HepG2 (cell line): ENCODE data around the gene TBC1D10A. TPM values are rescaled to one million over a fixed set of nuclear protein-coding genes. Genes with fewer than 3 reads are reported as not detected.

ENCODE experiments used
- ATAC-seq: fragments of 200-7000 bp; cut with Tn5 transposase; 3 replicates; pipeline ENCODE4 v1.9.1; 2020; ENCODE audit warnings: mild to moderate bottlenecking, moderate library complexity
- BruUV-seq: library from RNA; stranded (reverse); fragments of 400-500 nt; replicated peaks from 2 replicates; lab custom pipeline; 2021; lab: Mats Ljungman, UMichigan
- CTCF ChIA-PET: fragments of 300-600 bp; formaldehyde crosslinking; extraction: SDS; loops from one replicate; lab custom pipeline; 2021; ENCODE audit warnings: low total read pairs, inconsistent platforms, low intra/inter-chr PET ratio; lab: Yijun Ruan, JAX
- POLR2A ChIA-PET: fragments of 350-600 bp; sonication (Branson Sonifier 250); formaldehyde crosslinking; loops from one replicate; lab custom pipeline; 2020; ENCODE audit warnings: antibody characterized with exemption, inconsistent platforms; lab: Yijun Ruan, JAX
- DNase-seq: peaks from one replicate; pipeline ENCODE4 v3.0.0-alpha.2; 2015; ENCODE audit warnings: low spot score
- FAIRE-seq: peaks from 3 replicates; lab custom pipeline; 2011; peaks lifted over from hg19 to GRCh38; lab: Jason Lieb, UNC
- H2AFZ ChIP-seq: one replicate; pipeline ENCODE4 v1.6.1; 2011; ENCODE audit warnings: low read length, inconsistent platforms
- H3K27ac ChIP-seq: fragments of 300-600 bp; 3 replicates; pipeline ENCODE4 v1.8.0; 2011; ENCODE audit warnings: mixed run types, mild to moderate bottlenecking, mixed read lengths, low read length, inconsistent platforms; ENCODE audit not compliant: insufficient read depth; ENCODE audit errors: extremely low read length
- H3K27me3 ChIP-seq, 2 experiments: fragments of 200-600 bp in 1 of 2; 2 replicates in 1 of 2; 3 replicates in 1 of 2; pipeline versions ENCODE4 v1.6.0 to v1.8.0; 2011; ENCODE audit warnings: low read length in 2 of 2, mild to moderate bottlenecking in 2 of 2, moderate library complexity in 2 of 2, inconsistent platforms in 1 of 2; ENCODE audit not compliant: insufficient read depth in 2 of 2, control insufficient read depth in 1 of 2
- H3K36me3 ChIP-seq, 2 experiments: fragments of 200-600 bp in 1 of 2; replicated peaks in 1 of 2; 2 replicates in 1 of 2; 3 replicates in 1 of 2; pipeline versions ENCODE4 v1.5.1 to v1.8.0; 2011; ENCODE audit warnings: low read length in 2 of 2, inconsistent platforms in 1 of 2; ENCODE audit not compliant: insufficient read depth in 2 of 2, control insufficient read depth in 1 of 2
- H3K4me1 ChIP-seq: 2 replicates; pipeline ENCODE4 v1.5.1; 2012; ENCODE audit warnings: low read length, inconsistent platforms; ENCODE audit not compliant: insufficient read depth
- H3K4me2 ChIP-seq: 2 replicates; pipeline ENCODE4 v1.6.0; 2011; ENCODE audit warnings: low read depth, low read length, inconsistent platforms
- H3K4me3 ChIP-seq, 3 experiments: fragments of 200-600 bp in 1 of 3; sonication (generic), shearing (Covaris generic) in 1 of 3; replicated peaks in 1 of 3; 2 replicates each; pipeline ENCODE4 v1.5.1; 2011 to 2016; ENCODE audit warnings: low read length in 3 of 3, inconsistent platforms in 2 of 3, low read depth in 2 of 3, mild to moderate bottlenecking in 2 of 3, control low read depth in 1 of 3, mixed read lengths in 1 of 3; ENCODE audit not compliant: insufficient read depth in 1 of 3
- H3K79me2 ChIP-seq: one replicate; pipeline ENCODE4 v1.6.1; 2011; ENCODE audit warnings: low read length, inconsistent platforms; ENCODE audit not compliant: insufficient read depth
- H3K9ac ChIP-seq: 2 replicates; pipeline ENCODE4 v1.6.0; 2011; ENCODE audit warnings: mild to moderate bottlenecking, low read depth, low read length, inconsistent platforms; ENCODE audit not compliant: insufficient read depth
- H3K9me3 ChIP-seq: 2 replicates; pipeline ENCODE4 v1.5.1; 2012; ENCODE audit warnings: mild to moderate bottlenecking, low read length
- H4K20me1 ChIP-seq: 2 replicates; pipeline ENCODE4 v1.6.0; 2011; ENCODE audit warnings: inconsistent platforms, mild to moderate bottlenecking, low read length, moderate library complexity; ENCODE audit not compliant: insufficient read depth
- ATF7 ChIP-seq, 2 experiments: fragments of 450-650 bp in 1 of 2; sonication (generic) in 1 of 2; formaldehyde crosslinking in 1 of 2; IDR thresholded peaks; 2 replicates each; pipeline versions ENCODE4 v1.4.0 to v1.6.1; 2016 to 2020; ENCODE audit warnings: antibody characterized with exemption in 1 of 2, mild to moderate bottlenecking in 1 of 2, missing genetic modification reagents in 1 of 2
- CEBPB ChIP-seq: IDR thresholded peaks from 2 replicates; pipeline ENCODE4 v1.6.1; 2011; ENCODE audit warnings: low read depth, low read length, improper control_type of control experiment, borderline replicate concordance
- CEBPG ChIP-seq: IDR thresholded peaks from 2 replicates; pipeline ENCODE4 v1.6.1; 2016
- CREB1 ChIP-seq, 2 experiments: fragments of 450-650 bp in 1 of 2; IDR thresholded peaks; 2 replicates each; pipeline ENCODE4 v1.6.1; 2016 to 2017; ENCODE audit warnings: control low read depth in 1 of 2, mild to moderate bottlenecking in 1 of 2, missing compliant biosample characterization in 1 of 2, missing genetic modification characterization in 1 of 2
- ETV5 ChIP-seq: IDR thresholded peaks from 2 replicates; pipeline ENCODE4 v1.6.1; 2018; ENCODE audit warnings: missing biosample characterization, missing genetic modification reagents, inconsistent platforms, borderline replicate concordance
- FOSL2 ChIP-seq: sonication (generic); formaldehyde crosslinking; IDR thresholded peaks from 2 replicates; pipeline ENCODE4 v1.4.0; 2020; ENCODE audit warnings: missing genetic modification reagents
- GABPB1 ChIP-seq: IDR thresholded peaks from 2 replicates; pipeline ENCODE4 v1.6.1; 2016; ENCODE audit warnings: mild to moderate bottlenecking, missing genetic modification reagents, moderate library complexity, missing compliant biosample characterization
- HIC2 ChIP-seq: sonication (generic); formaldehyde crosslinking; IDR thresholded peaks from 2 replicates; pipeline ENCODE4 v1.9.0; 2022; ENCODE audit warnings: low read depth, missing genetic modification reagents
- MAZ ChIP-seq, 2 experiments: sonication (generic) in 1 of 2; formaldehyde crosslinking in 1 of 2; IDR thresholded peaks; 2 replicates each; pipeline versions ENCODE4 v1.5.0 to v1.6.1; 2012 to 2020; ENCODE audit warnings: low read depth in 2 of 2, mild to moderate bottlenecking in 2 of 2, borderline replicate concordance in 1 of 2, improper control_type of control experiment in 1 of 2, low read length in 1 of 2, missing genetic modification reagents in 1 of 2, moderate library complexity in 1 of 2
- MIER3 ChIP-seq: IDR thresholded peaks from 2 replicates; pipeline ENCODE4 v1.6.1; 2016; ENCODE audit warnings: missing compliant biosample characterization, borderline replicate concordance
- NFKBIZ ChIP-seq: IDR thresholded peaks from 2 replicates; pipeline ENCODE4 v1.6.1; 2018; ENCODE audit warnings: missing genetic modification reagents, missing compliant biosample characterization
- PATZ1 ChIP-seq: sonication (generic); formaldehyde crosslinking; IDR thresholded peaks from 2 replicates; pipeline ENCODE4 v1.4.0; 2020; ENCODE audit warnings: missing genetic modification reagents
- PHB2 ChIP-seq: fragments of 450-650 bp; IDR thresholded peaks from 2 replicates; pipeline ENCODE4 v1.6.1; 2018; ENCODE audit not compliant: partially characterized antibody
- SMARCE1 ChIP-seq: fragments of 450-650 bp; IDR thresholded peaks from 2 replicates; pipeline ENCODE4 v1.6.1; 2017; ENCODE audit warnings: borderline replicate concordance
- ZBTB33 ChIP-seq: sonication (generic); formaldehyde crosslinking; IDR thresholded peaks from 2 replicates; pipeline ENCODE4 v1.4.0; 2020; ENCODE audit warnings: missing genetic modification reagents
- ZFP82 ChIP-seq: sonication (generic); formaldehyde crosslinking; IDR thresholded peaks from 2 replicates; pipeline ENCODE4 v1.5.1; 2020; ENCODE audit warnings: mild to moderate bottlenecking, missing genetic modification reagents, borderline replicate concordance
- WGBS: methylation state at CpG from one replicate; pipeline ENCODE4 v1.1.6; 2017; ENCODE audit warnings: low lambda C conversion rate; 5-methylcytosine and 5-hydroxymethylcytosine counted together
- in situ Hi-C: cut with HindIII; loops from 2 replicates; pipeline ENCODE4 v1.10.0; 2017; ENCODE audit warnings: low pct_unique_long_range_greater_than_20kb; ENCODE audit not compliant: extremely low pct_ligation_motif_present
- intact Hi-C: fragments of 100-400 bp; cut with micrococcal nuclease; formaldehyde crosslinking; loops from one replicate; pipeline ENCODE4 v1.10.0; 2022; ENCODE audit not compliant: unreplicated experiment
- polyA plus RNA-seq, 8 experiments: library from polyadenylated mRNA; depleted of rRNA in 3 of 8; stranded (reverse) in 7 of 8; unstranded in 1 of 8; fragments of >200 nt; fragmentation: Illumina TruSeq in 4 of 8; extraction: Trizol in 4 of 8; gene quantifications; 2 replicates each; pipeline versions ENCODE4 v1.2.1 to v1.2.3, GENCODE V29; 2011 to 2016; ENCODE audit warnings: low read depth in 4 of 8, missing spikeins in 1 of 8, mixed read lengths in 1 of 8; ENCODE audit not compliant: insufficient read depth in 1 of 8
- total RNA-seq, 5 experiments: library from RNA; depleted of rRNA; stranded (reverse); fragments of >200 nt; fragmentation: Illumina TruSeq; extraction: Trizol; gene quantifications; 2 replicates each; pipeline ENCODE4 v1.2.3, GENCODE V29; 2016; ENCODE audit warnings: low read depth in 1 of 5

TBC1D10A gene
- total and polyA plus RNA-seq, 2 of the 13 experiments (the other 11 are each of a cell fraction or from before 2014, with no cell fraction given) = 4.2 to 4.9 TPM

GRCh38 chr22:30265823-30266444, 60.8 kb downstream of the TBC1D10A start:
- H3K4me3 ChIP-seq = no peak overlapping the region
- H3K9me3 ChIP-seq = no peaks in the 10 kb centered on the region
- ATAC-seq (no peak), DNase-seq (no peak), FAIRE-seq (no peak)
- no peak overlapping the region for H2AFZ ChIP-seq
- no peaks in the 10 kb centered on the region for H4K20me1 ChIP-seq
- no peak overlapping the region for H3K27ac ChIP-seq
- intact Hi-C loops = no loop called here
- TF ChIP-seq HIC2 (CRISPR knock-in tag) (no peak), MAZ (IDR thresholded peaks at IDR 0.05; ENCODE audit: borderline replicate concordance, low read depth, low read length) (no peak), MAZ (CRISPR knock-in tag; IDR thresholded peaks at IDR 0.05; ENCODE audit: low read depth) (no peak), CEBPG (CRISPR knock-in tag) (peak; percentile 61), PATZ1 (CRISPR knock-in tag) (0 out of 2 replicates have a peak, but pooled peaks have one; percentile 23), ZFP82 (no peak), GABPB1 (CRISPR knock-in tag) (peak; percentile 67; the same call in 1 of the 2 replicates), MIER3 (CRISPR knock-in tag) (no peak), CEBPB (peak; percentile 83; the same call in 1 of the 2 replicates), SMARCE1 (no peak), ATF7 (IDR thresholded peaks at IDR 0.05) (peak; percentile 97), ATF7 (CRISPR knock-in tag; IDR thresholded peaks at IDR 0.05) (no peak), FOSL2 (0 out of 2 replicates have a peak, but pooled peaks have one; percentile 7), NFKBIZ (CRISPR knock-in tag) (no peak), ZBTB33 (CRISPR knock-in tag) (peak; percentile 49; the same call in 1 of the 2 replicates), PHB2 (no peak), ETV5 (peak; percentile 33; the same call in 1 of the 2 replicates), CREB1 (IDR thresholded peaks at IDR 0.05) (peak; percentile 91), CREB1 (CRISPR knock-in tag; IDR thresholded peaks at IDR 0.05) (no peak)
- no peaks in the 10 kb centered on the region for H3K79me2 ChIP-seq
- BruUV-seq = no TSS peak
- CTCF ChIA-PET = no interaction called here
- in situ Hi-C loops = loop anchor here (10.0 kb wide), 1 partner anchor 219 kb away; no protein-coding TSS in a partner anchor
- peaks cover 23% of the 10 kb centered on the region for H3K4me1 ChIP-seq
- H3K9ac ChIP-seq = no peak overlapping the region
- no peak overlapping the region; the same call in 1 of the 2 replicates for H3K4me2 ChIP-seq
- POLR2A ChIA-PET = no interaction called here
- 14% methylated on average over 10 of the region's 24 CpGs for WGBS
- H3K36me3 ChIP-seq = no peaks in the 10 kb centered on the region
- peaks cover 9 to 38% of the 10 kb centered on the region in 2 experiments for H3K27me3 ChIP-seq
